A549 treated with DMSO at 1 μM for 4 hours (cell line): ENCODE measurements around the gene FAM199X. TPM values are rescaled to one million over a fixed set of nuclear protein-coding genes. Genes with fewer than 3 reads are reported as not detected.

Experiments used
- total RNA-seq: library from RNA; stranded (reverse); fragments of 200-300 nt; extraction: Qiagen RNA extraction; gene quantifications from 5 replicates; pipeline ENCODE4 v1.2.3, GENCODE V29; 2022; ENCODE audit warnings: low read depth

Gene FAM199X
- 14.1 to 23.9 TPM (median 20.4 TPM) in 5 replicates for total RNA-seq

DNA sequence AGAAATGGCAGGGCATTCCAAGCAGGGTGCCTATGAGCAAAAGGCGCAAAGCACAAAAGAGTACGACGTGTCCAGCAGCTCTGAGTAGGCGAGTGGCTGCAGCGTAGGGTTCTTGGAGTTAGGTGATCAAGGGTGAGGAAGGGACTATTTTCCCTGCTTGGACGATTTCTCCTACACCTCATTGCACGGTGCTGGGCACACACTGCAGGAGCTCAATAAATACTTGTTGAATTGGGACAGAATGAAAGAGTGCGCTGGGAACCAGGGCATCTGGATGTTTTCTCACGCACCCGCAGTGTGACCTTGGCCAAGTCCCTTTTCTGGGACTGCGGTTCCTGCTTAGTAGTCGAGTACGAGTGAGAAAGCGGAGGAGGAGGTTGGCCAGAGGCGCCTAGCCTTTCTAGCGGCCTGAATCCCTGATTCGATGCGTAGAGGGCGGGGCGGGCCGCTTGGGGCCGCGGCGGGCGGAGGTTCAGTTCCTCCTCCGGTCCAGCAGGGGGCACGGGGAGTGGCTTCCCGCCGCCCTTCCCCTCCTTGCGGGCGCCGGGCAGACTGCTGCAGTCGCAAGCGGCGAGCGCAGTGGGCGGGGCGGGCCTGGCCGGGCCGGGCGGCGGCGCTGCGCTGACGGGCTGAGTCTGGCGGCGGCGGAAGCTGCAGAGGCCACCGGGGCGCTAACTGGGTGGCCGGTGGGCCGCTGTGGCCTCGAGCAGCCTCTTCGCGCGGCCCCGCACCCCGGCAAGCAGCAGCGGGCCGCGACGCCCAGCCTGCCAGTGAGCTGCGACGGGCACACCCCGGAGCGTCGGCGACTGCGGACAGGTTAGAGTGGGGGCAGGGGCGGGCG lies at the start of gene FAM199X:
FAM199X (plus strand) TSS at position 560 of the 841 bp plus-strand sequence. CDS start 333 bp downstream, outside the sequence.

DNA sequence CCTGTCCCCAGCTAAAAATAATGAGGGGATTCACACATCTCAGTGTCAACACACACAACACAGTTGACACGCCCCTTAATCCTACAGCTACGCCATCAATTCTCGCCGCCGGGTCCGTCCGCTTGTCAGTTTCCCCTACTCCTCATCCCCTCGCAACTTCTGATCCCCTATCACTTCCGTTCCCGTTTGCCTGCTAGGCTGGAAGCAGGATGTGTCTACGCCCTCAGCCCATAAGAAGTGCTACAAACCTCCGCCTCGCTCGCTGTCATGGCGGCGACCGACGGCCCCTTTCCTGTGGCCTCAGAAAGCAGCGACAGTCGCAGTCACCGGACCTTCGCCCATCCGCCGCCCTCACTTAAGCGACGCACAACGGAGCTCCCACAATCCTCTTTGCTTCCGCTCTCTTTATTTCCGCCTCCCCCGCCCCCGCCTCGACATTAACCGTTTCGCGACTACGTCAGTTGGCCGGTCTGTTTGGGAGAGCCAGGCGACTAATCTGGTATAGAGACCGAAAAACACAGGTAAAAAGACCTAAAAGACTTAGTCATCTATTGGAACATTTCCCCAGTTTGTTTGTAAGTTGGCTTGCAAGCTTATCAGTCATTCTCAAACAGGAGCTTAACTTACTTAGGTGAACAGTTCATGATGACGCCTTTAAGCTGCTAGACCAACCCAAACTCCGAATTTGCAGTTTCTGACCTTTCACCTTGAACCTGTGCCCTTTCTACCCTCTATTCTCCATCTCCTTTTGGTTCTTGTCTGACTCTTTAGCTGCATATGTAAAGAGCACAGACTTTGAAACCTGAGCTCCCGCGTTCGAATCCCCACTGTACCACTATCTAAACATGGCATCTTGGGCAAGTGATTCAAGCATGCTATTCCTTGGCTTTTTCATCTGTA lies 9.4 kb upstream of the FAM199X start, which contains the start of gene SLC25A53:
SLC25A53 (minus strand) TSS at position 380 of the 900 bp plus-strand sequence. CDS start 51,752 bp downstream, outside the sequence.

Other genes starting within 250 kb of the FAM199X start
- gene TMSB15B, start 203.8 kb upstream of the FAM199X start, total RNA-seq: 5.0 to 6.9 TPM (median 5.6 TPM) in 5 replicates
- gene H2BW1, start 152.7 kb upstream of the FAM199X start, total RNA-seq: not detected in 5 replicates
- not detected in 5 replicates for gene H2BW2, start 126.5 kb upstream of the FAM199X start, total RNA-seq
- 0.09 to 0.31 TPM (median 0.16 TPM) in 4 of 5 replicates, not detected in the other for gene TMSB15C, start 90.2 kb upstream of the FAM199X start, total RNA-seq
- 0.07 to 0.87 TPM (median 0.24 TPM) in 4 of 5 replicates, not detected in the other for gene ZCCHC18, start 53.9 kb upstream of the FAM199X start, total RNA-seq
- 3.7 to 5.1 TPM (median 4.4 TPM) in 5 replicates for gene SLC25A53, start 9.4 kb upstream of the FAM199X start, total RNA-seq
- 0.05 to 0.17 TPM (median 0.10 TPM) in 4 of 5 replicates, not detected in the other for gene ESX1, start 88.5 kb downstream of the FAM199X start, total RNA-seq